Dedifferentiated amniotic fluid mesenchymal stem cell (primary cell): ENCODE measurements around the gene ARPIN.
"Not testable (repeated sequence)": the region's sequence is repeated elsewhere in the genome, so short reads cannot be mapped to it uniquely, and the experiment has no call there.

Source experiments
- DNase-seq: peaks from one replicate; pipeline ENCODE4 v3.0.0-alpha.2; 2016; ENCODE audit errors: extremely low spot score

ARPIN gene

GRCh38 chr15:89878323-89878722 lies 34.4 kb downstream of the ARPIN start:
- no peak for DNase-seq

DNA sequence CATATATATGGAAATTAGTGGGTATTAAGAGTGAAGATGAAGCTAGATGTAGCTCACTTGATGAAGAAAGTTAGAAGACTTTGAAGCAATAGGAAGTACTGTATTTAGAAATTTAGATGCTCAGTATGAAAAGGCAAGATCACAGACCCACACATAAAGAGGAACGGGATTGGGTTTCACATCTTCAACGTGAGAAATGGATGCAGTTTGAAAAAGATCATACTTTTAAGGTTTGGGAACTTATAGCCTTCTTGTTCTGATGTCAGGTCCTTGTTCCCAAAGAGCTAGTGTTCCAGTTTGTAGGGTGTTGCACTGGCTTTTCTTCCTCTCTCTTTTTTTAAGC lies 35.7 kb downstream of the ARPIN start:
- no peak for DNase-seq

DNA sequence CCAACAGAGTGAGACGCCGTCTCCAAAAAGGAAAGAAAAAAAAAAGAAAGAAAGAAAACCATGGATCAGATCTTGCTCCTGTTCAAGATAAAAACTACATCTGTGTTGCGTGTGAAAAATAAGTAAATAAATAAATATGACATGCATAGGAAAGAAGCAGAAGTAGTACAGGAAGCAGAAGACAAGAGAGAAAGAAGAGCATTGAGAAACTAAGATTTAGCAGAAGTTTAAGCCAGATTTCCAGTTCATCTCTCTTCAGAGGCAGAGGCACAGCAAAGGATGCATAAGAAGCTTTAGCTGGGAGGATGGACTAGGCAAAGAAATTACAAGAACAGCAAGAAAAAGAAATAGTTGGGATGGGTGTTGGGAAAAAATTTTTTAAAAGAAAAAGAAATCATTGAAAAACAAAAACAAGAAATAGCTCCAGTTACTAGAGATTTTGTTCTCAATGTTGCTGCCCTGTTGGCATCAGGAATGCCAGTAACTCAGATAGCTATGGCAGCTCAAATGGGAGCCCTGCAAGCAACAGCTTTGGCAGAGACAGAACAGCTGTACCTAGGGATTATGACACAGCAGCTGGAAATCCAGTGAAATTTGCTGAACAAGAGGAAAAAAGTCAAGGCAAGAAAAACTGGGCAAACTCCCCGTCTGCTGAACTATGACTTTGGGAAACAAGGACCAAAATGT lies 36.2 kb downstream of the ARPIN start:
- no peak for DNase-seq

DNA sequence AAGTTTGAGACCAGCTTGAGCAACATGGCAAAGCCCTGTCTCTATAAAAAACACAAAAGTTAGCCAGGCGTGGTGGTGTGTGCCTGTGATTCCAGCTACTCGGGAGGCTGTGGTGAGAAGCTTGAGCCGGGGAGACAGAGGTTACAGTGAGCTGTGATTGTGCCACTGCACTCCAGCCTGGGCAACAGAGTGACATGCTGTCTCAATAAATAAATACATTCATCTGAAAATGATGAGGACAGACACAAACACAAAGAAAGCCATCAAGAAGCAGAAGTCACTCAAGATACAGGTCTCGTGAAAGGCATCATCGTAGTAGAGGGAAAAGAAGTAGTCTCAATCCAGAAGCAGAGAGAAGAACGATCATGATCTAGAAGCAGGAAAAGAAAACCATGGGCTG lies 37.0 kb downstream of the ARPIN start:
- DNase-seq = no peak

- peak; percentile 62 for DNase-seq
Measured at GRCh38 chr15:89874926-89875564, 37.7 kb downstream of the ARPIN start.

GRCh38 chr15:89870688-89871288 lies 42.0 kb downstream of the ARPIN start:
- DNase-seq = no peak

- no peak for DNase-seq
Measured at GRCh38 chr15:89870006-89870405, 42.7 kb downstream of the ARPIN start.

DNA sequence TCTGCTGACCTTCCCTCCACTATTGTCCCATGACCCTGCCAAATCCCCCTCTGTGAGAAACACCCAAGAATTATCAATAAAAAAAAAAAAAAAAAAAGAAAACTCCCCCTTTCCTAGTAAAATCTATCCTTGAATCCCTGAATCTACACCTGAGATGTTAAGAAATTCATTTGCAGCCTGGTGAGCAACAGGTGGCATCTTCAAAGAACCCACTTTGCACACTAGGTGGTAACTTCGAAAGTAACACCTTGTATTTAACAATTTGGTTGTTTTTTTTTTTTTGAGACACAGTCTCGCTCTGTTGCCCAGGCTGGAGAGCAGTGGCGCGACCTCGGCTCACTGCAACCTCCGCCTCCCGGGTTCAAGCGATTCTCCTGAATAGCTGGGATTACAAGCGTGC lies 43.3 kb downstream of the ARPIN start:
- DNase-seq = not testable (repeated sequence)

DNA sequence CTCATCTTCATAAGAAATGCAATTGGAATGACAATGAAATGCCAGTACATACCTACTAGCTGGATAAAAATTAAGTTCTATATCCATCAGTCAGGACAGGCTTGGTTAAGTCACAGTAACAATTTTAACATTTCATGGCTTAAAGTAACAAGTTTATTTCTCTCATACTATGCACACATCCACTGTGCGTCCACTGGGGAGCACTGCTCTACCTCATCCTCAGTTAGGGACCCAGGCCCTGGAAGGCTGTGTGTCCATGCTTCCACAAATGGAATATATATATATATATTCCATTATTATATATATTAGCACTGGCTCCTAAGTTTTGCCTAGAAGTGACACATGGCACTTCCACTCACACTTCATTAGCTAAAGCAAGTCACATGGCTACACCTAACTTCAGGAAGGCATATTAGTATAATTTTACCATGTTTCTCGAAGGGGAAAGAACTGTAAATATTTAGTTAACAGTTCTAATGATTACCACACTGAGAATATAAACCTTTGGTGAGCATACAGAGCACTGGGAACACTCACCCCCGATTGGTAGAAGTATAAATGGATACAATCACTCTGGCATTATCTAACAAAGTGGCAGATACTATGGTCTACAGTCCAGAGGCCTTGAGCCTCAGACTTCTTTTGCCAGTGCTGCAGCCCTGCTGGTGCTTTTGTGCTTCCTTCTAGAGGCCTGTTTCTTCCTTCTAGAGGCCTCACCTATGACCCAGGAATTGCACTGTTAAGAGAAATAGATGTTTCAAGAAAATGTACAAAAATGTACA lies 47.6 kb downstream of the ARPIN start:
- DNase-seq = no peak

GRCh38 chr15:89863918-89864317 lies 48.8 kb downstream of the ARPIN start:
- no peak for DNase-seq

GRCh38 chr15:89860891-89861290 lies 51.9 kb downstream of the ARPIN start:
- no peak for DNase-seq

GRCh38 chr15:89860431-89860830 lies 52.3 kb downstream of the ARPIN start:
- DNase-seq = no peak

- DNase-seq = no peak
Measured at GRCh38 chr15:89858661-89859458, 53.9 kb downstream of the ARPIN start.

GRCh38 chr15:89857673-89858072 lies 55.1 kb downstream of the ARPIN start:
- DNase-seq = no peak

- no peak for DNase-seq
Measured at GRCh38 chr15:89855948-89856347, 56.8 kb downstream of the ARPIN start.

DNA sequence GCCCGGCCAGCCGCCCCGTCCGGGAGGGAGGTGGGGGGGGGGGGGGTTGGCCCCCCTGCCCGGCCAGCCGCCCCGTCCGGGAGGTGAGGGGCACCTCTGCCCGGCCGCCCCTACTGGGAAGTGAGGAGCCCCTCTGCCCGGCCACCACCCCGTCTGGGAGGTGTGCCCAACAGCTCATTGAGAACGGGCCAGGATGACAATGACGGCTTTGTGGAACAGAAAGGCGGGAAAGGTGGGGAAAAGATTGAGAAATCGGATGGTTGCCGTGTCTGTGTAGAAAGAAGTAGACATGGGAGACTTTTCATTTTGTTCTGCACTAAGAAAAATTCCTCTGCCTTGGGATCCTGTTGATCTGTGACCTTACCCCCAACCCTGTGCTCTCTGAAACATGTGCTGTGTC lies 57.9 kb downstream of the ARPIN start:
- not testable (repeated sequence) for DNase-seq

- no peak for DNase-seq
Measured at GRCh38 chr15:89852342-89852995, 60.3 kb downstream of the ARPIN start.

- DNase-seq = no peak
Measured at GRCh38 chr15:89851673-89852341, 60.9 kb downstream of the ARPIN start.

DNA sequence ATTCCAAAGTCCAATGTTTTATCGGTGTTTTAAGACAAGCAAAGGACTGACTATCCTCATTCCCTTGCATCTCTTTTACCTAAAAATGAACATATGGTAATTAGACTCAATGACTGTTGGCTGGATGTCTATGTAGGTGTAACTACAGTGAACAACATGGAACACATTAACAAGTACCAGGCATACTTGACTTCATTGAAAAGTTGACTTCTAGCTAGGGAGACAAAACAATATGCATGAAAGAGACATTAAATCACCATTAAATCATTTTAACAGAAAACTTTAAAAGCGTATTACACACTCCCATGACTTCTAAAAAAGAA lies 63.8 kb downstream of the ARPIN start:
- DNase-seq = no peak

DNA sequence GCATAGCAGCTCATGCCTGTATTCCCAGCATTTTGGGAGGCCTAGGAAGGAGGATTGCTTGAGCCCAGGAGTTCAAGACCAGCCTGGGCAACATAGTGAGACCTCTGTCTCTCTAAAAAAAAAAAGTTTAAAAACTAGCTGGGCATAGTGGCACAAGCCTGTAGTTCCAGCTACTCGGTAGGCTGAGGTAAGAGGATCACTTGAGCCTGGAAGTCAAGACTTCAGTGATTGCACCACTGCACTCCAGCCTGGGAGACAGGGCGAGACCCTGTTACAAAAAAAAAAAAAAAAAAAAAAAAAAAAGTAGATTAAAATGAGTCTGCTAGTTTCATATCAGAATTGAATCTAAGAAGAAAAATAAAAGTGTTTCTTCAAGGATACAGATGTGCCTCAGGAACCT lies 65.7 kb downstream of the ARPIN start:
- DNase-seq = no peak
